MM.1S (cell line): ENCODE data around the gene GGT6.

Experiments
- EZH2 ChIP-seq: fragments of 300-600 bp; sonication (generic); optimal IDR thresholded peaks from 2 replicates; pipeline ENCODE3; 2017; ENCODE audit warnings: low read depth, mild to moderate bottlenecking, antibody characterized with exemption, low read length, mixed read lengths
- EZH2phosphoT487 ChIP-seq: fragments of 300-600 bp; sonication (generic); IDR thresholded peaks from 2 replicates; pipeline ENCODE4 v1.6.1; 2018; ENCODE audit warnings: antibody characterized with exemption, low read length
- TF ChIP-seq, protein P1 (sequence below): fragments of 300-600 bp; sonication (generic); IDR thresholded peaks from 2 replicates; pipeline ENCODE4 v1.5.1; 2016; ENCODE audit warnings: antibody characterized with exemption, low read length, mixed read lengths

DNA sequence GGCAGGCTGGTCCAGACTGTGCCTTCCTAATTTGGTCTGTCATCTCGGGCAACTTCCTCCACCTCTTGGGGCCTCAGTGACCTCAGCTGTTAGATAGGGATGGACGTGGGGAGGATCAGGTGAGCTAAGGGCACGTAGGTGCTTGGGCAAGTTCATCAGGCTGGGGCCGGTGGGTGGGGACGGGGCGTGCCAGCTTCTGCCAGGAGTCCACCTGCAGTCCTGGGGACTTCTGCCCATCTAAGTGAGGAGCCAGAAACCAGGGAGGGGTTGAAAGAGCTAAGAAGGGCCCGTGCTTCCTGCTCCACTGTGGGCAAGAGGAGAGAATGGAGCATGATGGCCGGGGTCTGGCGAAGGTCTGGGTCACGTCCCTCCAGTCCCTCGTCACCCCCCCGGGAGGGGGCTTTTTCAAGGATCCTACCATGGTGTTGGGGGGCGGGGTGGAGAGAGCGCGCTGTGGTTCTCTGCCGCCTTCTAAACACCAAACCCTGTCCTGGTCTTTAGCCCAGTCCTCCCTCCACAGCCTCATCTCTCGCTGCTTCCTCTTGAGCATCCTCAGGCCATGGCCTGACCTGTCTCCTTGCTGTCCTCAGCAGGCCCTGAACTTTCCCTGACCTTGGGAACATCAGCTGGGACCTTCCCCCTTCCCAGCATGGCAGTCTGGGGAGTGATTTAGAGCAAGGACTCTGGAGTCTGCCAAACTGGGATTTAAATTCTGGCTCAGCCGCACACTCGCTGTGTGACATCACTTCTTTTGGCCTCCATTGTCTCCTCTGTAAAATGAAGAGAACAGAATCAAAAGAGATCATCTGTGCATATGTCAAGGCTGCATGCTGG lies 40.1 kb downstream of the GGT6 start:
- TF ChIP-seq, protein P1, sequence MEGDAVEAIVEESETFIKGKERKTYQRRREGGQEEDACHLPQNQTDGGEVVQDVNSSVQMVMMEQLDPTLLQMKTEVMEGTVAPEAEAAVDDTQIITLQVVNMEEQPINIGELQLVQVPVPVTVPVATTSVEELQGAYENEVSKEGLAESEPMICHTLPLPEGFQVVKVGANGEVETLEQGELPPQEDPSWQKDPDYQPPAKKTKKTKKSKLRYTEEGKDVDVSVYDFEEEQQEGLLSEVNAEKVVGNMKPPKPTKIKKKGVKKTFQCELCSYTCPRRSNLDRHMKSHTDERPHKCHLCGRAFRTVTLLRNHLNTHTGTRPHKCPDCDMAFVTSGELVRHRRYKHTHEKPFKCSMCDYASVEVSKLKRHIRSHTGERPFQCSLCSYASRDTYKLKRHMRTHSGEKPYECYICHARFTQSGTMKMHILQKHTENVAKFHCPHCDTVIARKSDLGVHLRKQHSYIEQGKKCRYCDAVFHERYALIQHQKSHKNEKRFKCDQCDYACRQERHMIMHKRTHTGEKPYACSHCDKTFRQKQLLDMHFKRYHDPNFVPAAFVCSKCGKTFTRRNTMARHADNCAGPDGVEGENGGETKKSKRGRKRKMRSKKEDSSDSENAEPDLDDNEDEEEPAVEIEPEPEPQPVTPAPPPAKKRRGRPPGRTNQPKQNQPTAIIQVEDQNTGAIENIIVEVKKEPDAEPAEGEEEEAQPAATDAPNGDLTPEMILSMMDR: no peak
- TF ChIP-seq EZH2phosphoT487 (no peak), EZH2 (no peak)
